ENCODE measurements around the gene SUV39H1. TPM values are rescaled to one million over a fixed set of nuclear protein-coding genes. Genes with fewer than 3 reads are reported as not detected.

SUV39H1 gene
- total and polyA plus RNA-seq, 2 of the 13 experiments (the other 11 are each of a cell fraction or from before 2014, with no cell fraction given): 5.2 to 10.1 TPM

GRCh38 chrX:48713847-48714246 is 17.3 kb downstream of the SUV39H1 start:
- no TSS peak for BruUV-seq (replicated peaks)
- Histone ChIP-seq H3K27ac (ENCODE audit: extremely low read length, insufficient read depth, low read length) (peak overlapping the region; percentile 100), H3K9me3 (ENCODE audit: low read length) (no peaks in the 10 kb centered on the region), H3K36me3 (replicated peaks in 1 of 2; ENCODE audit: control insufficient read depth in 1 of 2, insufficient read depth in 2 of 2, low read length in 2 of 2) (no peaks in the 10 kb centered on the region), H2AFZ (ENCODE audit: low read length) (no peak overlapping the region), H3K4me2 (ENCODE audit: low read depth, low read length) (peak overlapping the region; percentile 91), H3K9ac (ENCODE audit: insufficient read depth, low read depth, low read length) (peak overlapping the region; percentile 91), H3K27me3 (ENCODE audit: control insufficient read depth in 1 of 2, insufficient read depth in 2 of 2, low read length in 2 of 2) (no peaks in the 10 kb centered on the region; a peak in 1 of 5 replicates), H3K4me3 (replicated peaks in 1 of 3; ENCODE audit: insufficient read depth in 1 of 3, low read depth in 2 of 3, low read length in 3 of 3) (no peak overlapping the region), H4K20me1 (ENCODE audit: insufficient read depth, low read length) (no peaks in the 10 kb centered on the region), H3K4me1 (ENCODE audit: insufficient read depth, low read length) (peaks cover 76% of the 10 kb centered on the region), H3K79me2 (ENCODE audit: insufficient read depth, low read length) (peaks cover 8% of the 10 kb centered on the region)
- WGBS (ENCODE audit: low lambda C conversion rate): 57% methylated on average over 1 of the region's 2 CpGs
- intact Hi-C loops (cut with micrococcal nuclease; ENCODE audit: unreplicated experiment): loop anchor here (1.0 kb wide), 1 partner anchor 23 kb away; no protein-coding TSS in a partner anchor
- FAIRE-seq (no peak), ATAC-seq (no peak), DNase-seq (ENCODE audit: low spot score) (no peak)
- in situ Hi-C loops (cut with HindIII; ENCODE audit: extremely low pct_ligation_motif_present, low pct_unique_long_range_greater_than_20kb): no loop called here
- CTCF ChIA-PET (ENCODE audit: low intra/inter-chr PET ratio, low total read pairs): no interaction called here
- no peak for TF ChIP-seq ZNF451 (CRISPR knock-in tag; IDR thresholded peaks at IDR 0.05)
- no peak for TF ChIP-seq NPAS2 (CRISPR knock-in tag; IDR thresholded peaks at IDR 0.05; ENCODE audit: borderline replicate concordance)
- no peak for TF ChIP-seq PITX1 (CRISPR knock-in tag; IDR thresholded peaks at IDR 0.05)
- no peak for TF ChIP-seq ZSCAN31 (CRISPR knock-in tag; IDR thresholded peaks at IDR 0.05; ENCODE audit: low read depth)
- no peak for TF ChIP-seq SRSF9 (IDR thresholded peaks at IDR 0.05; ENCODE audit: borderline replicate concordance, insufficient read depth, low read depth, low read length, poor library complexity, severe bottlenecking)
- no peak for TF ChIP-seq ZNF367 (CRISPR knock-in tag; IDR thresholded peaks at IDR 0.05; ENCODE audit: borderline replicate concordance)
- TF ChIP-seq ZNF670 (CRISPR knock-in tag; IDR thresholded peaks at IDR 0.05; ENCODE audit: borderline replicate concordance): no peak
- no peak for TF ChIP-seq NFE2L1 (CRISPR knock-in tag; IDR thresholded peaks at IDR 0.05; ENCODE audit: borderline replicate concordance)
- TF ChIP-seq SKI (IDR thresholded peaks at IDR 0.05; ENCODE audit: partially characterized antibody): no peak
- no peak for TF ChIP-seq CAMTA2 (CRISPR knock-in tag; IDR thresholded peaks at IDR 0.05; ENCODE audit: borderline replicate concordance)
- no peak for TF ChIP-seq SNAI1 (CRISPR knock-in tag; IDR thresholded peaks at IDR 0.05; ENCODE audit: borderline replicate concordance)
- no peak for TF ChIP-seq ZFYVE20 (CRISPR knock-in tag; IDR thresholded peaks at IDR 0.05; ENCODE audit: borderline replicate concordance, low read depth)
- TF ChIP-seq FOXO1 (CRISPR knock-in tag; IDR thresholded peaks at IDR 0.05): no peak
- TF ChIP-seq ZFP36L2 (CRISPR knock-in tag; IDR thresholded peaks at IDR 0.05): no peak
- TF ChIP-seq ZNF761 (CRISPR knock-in tag; conservative IDR thresholded peaks at IDR 0.05): no peak
- TF ChIP-seq MED1 (CRISPR knock-in tag; IDR thresholded peaks at IDR 0.05): no peak
- TF ChIP-seq, protein P1, sequence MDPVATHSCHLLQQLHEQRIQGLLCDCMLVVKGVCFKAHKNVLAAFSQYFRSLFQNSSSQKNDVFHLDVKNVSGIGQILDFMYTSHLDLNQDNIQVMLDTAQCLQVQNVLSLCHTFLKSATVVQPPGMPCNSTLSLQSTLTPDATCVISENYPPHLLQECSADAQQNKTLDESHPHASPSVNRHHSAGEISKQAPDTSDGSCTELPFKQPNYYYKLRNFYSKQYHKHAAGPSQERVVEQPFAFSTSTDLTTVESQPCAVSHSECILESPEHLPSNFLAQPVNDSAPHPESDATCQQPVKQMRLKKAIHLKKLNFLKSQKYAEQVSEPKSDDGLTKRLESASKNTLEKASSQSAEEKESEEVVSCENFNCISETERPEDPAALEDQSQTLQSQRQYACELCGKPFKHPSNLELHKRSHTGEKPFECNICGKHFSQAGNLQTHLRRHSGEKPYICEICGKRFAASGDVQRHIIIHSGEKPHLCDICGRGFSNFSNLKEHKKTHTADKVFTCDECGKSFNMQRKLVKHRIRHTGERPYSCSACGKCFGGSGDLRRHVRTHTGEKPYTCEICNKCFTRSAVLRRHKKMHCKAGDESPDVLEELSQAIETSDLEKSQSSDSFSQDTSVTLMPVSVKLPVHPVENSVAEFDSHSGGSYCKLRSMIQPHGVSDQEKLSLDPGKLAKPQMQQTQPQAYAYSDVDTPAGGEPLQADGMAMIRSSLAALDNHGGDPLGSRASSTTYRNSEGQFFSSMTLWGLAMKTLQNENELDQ (CRISPR knock-in tag; IDR thresholded peaks at IDR 0.05; ENCODE audit: borderline replicate concordance): no peak
- TF ChIP-seq ZNF251 (CRISPR knock-in tag; IDR thresholded peaks at IDR 0.05): no peak
- POLR2A ChIA-PET: interaction anchor here (1.1 to 4.5 kb wide), 8 partner anchors 10 to 184 kb away, joined by 3 to 45 read pairs (median 12); partner anchors contain the start of genes HDAC6, PQBP1, SUV39H1 and TIMM17B
